ENCODE measurements around the gene ATF6.
"Not testable (repeated sequence)": the region's sequence is repeated elsewhere in the genome, so short reads cannot be mapped to it uniquely, and the experiment has no call there.

The ATF6 gene

GRCh38 chr1:161766102-161766981 is at the start of gene ATF6:
ATF6 (plus strand) TSS chr1:161766320; CDS start chr1:161766361, 41 bp downstream.
- peak; percentile 70 to 94 (median 85) for DNase-seq

GRCh38 chr1:161718559-161719324 is 47.4 kb upstream of the ATF6 start:
- no peak for DNase-seq
- intact Hi-C loops (cut with DNase I) = no loop called here

More at GRCh38 chr1:161766102-161766981, at the start of gene ATF6:
- intact Hi-C loops (cut with DNase I) = no loop called here

- intact Hi-C loops (cut with DNase I) = no loop called here
- no peak for DNase-seq
These were observed 46.9 kb upstream of the ATF6 start for GRCh38 chr1:161719325-161719611.

GRCh38 chr1:161720422-161720821 is 45.7 kb upstream of the ATF6 start:
- intact Hi-C loops (cut with DNase I) = no loop called here
- DNase-seq = no peak

- intact Hi-C loops (cut with DNase I) = no loop called here
- no peak for DNase-seq
These were observed 45.0 kb upstream of the ATF6 start, which contains the start of gene FCRLB for GRCh38 chr1:161720956-161721737. FCRLB (plus strand) TSS chr1:161721544; CDS start chr1:161722673, 1,129 bp downstream.

GRCh38 chr1:161721738-161722343 is 44.3 kb upstream of the ATF6 start:
- peak in 1 of 42 donors; percentile 19 for DNase-seq
- intact Hi-C loops (cut with DNase I) = no loop called here

- intact Hi-C loops (cut with DNase I) = no loop called here
- no peak for DNase-seq
These were observed 43.7 kb upstream of the ATF6 start for GRCh38 chr1:161722406-161722805.

- intact Hi-C loops (cut with DNase I) = no loop called here
- DNase-seq = no peak
These were observed 42.5 kb upstream of the ATF6 start for GRCh38 chr1:161723459-161724141.

- intact Hi-C loops (cut with DNase I); DNase-seq: not testable (repeated sequence)
These were observed 40.7 kb upstream of the ATF6 start for GRCh38 chr1:161725258-161725907.

GRCh38 chr1:161725908-161726472 is 40.1 kb upstream of the ATF6 start:
- DNase-seq = peak; percentile 30 to 80 (median 58)

GRCh38 chr1:161726473-161727255 is 39.5 kb upstream of the ATF6 start:
- DNase-seq = peak; percentile 34 to 85 (median 67)
- intact Hi-C loops (cut with DNase I) = no loop called here

More at GRCh38 chr1:161725908-161726472, 40.1 kb upstream of the ATF6 start:
- intact Hi-C loops (cut with DNase I) = no loop called here

- intact Hi-C loops (cut with DNase I) = no loop called here
- peak in 1 of 42 donors; percentile 13 for DNase-seq
These were observed 38.7 kb upstream of the ATF6 start for GRCh38 chr1:161727256-161727924.

- no peak for DNase-seq
- intact Hi-C loops (cut with DNase I) = no loop called here
These were observed 37.5 kb upstream of the ATF6 start for GRCh38 chr1:161728376-161729226.

- intact Hi-C loops (cut with DNase I) = no loop called here
- no peak for DNase-seq
These were observed 36.0 kb upstream of the ATF6 start for GRCh38 chr1:161730050-161730564.

GRCh38 chr1:161731241-161731640 is 34.9 kb upstream of the ATF6 start:
- intact Hi-C loops (cut with DNase I) = no loop called here
- no peak for DNase-seq
